AG10803 (cell line): Measurements from ENCODE around the gene POSTN.

ENCODE experiments used
- DNase-seq: peaks from one replicate; pipeline ENCODE4 v3.0.0; 2010; ENCODE audit warnings: low read depth
- H3K4me3 ChIP-seq: 2 replicates; pipeline ENCODE4 v1.5.1; 2011; ENCODE audit warnings: mild to moderate bottlenecking, low read length, control low read depth
- TF ChIP-seq, protein P1 (sequence below): conservative IDR thresholded peaks from 2 replicates; pipeline ENCODE4 v1.5.1; 2011; ENCODE audit warnings: mild to moderate bottlenecking, low read length, control low read depth, inconsistent platforms

POSTN gene

DNA sequence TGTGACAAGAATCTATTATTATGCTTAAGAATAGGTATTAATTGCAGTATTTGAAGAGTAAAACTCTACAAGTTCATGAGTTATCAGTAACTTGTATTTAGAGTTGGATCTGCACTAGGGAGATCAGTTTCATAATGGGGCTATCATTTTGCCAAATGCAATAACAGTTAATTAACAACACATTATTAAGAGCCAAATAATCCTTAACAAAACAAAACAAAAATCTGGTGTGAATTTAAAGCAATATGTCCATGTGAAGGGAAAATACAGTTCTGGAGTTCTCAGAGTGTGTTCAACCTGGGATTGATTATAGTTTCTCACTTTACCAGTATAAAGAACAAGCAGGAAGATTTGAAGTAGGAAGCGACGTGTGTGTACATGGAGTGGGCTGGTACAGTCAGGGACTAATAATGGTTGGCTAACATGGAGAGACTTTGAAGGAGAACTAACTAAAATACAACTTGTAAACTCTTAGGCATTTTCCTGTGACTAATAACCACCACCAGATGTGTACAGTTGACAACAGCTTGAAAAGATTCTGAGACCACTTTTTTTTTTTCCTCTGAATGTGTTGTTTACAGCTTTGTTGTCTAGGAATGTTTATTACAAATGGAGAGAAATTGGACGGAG lies 58.5 kb downstream of the POSTN start:
- no peak overlapping the region for H3K4me3 ChIP-seq
- TF ChIP-seq, protein P1, sequence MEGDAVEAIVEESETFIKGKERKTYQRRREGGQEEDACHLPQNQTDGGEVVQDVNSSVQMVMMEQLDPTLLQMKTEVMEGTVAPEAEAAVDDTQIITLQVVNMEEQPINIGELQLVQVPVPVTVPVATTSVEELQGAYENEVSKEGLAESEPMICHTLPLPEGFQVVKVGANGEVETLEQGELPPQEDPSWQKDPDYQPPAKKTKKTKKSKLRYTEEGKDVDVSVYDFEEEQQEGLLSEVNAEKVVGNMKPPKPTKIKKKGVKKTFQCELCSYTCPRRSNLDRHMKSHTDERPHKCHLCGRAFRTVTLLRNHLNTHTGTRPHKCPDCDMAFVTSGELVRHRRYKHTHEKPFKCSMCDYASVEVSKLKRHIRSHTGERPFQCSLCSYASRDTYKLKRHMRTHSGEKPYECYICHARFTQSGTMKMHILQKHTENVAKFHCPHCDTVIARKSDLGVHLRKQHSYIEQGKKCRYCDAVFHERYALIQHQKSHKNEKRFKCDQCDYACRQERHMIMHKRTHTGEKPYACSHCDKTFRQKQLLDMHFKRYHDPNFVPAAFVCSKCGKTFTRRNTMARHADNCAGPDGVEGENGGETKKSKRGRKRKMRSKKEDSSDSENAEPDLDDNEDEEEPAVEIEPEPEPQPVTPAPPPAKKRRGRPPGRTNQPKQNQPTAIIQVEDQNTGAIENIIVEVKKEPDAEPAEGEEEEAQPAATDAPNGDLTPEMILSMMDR = no peak
- DNase-seq = peak; percentile 96

DNA sequence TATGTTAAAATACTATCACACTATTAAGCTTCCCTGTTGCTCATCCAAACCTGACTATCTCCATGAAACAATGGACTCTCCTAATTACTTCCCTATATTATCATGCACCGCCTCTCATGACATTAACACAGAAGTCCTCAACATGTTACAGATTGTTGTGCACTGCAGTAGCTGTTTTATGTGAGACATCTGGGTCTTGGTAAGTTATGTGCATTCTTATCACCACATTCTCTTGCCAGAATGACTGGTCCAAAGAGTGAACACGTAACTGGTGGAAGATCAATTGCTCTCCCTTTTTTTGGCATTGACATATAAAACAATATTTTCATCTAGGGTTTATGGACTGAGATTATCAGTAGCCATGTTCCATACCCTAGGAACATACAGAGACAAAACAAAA lies 59.4 kb downstream of the POSTN start:
- peak; percentile 56 for DNase-seq
- TF ChIP-seq, protein P1 = no peak
- H3K4me3 ChIP-seq = no peak overlapping the region

DNA sequence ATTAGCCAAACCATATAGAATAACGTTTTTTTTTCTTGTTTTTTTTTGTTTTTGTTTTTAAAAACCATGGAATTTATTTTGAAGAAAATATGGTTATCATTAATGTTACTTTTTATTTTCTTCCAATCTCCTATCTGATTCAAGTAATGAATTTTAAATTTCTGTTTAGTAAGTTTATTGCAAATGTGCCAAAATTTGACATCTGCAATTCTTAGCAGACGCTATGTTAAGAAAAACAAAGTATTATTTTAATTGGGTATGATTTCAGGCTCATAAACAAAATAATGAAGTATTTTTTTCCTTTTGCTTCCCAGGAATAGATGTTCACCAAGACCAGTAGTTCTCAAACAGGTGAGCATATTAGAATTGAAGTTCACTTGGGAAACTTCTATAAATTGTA lies 63.1 kb downstream of the POSTN start:
- TF ChIP-seq, protein P1 = no peak
- DNase-seq = no peak
- no peak overlapping the region for H3K4me3 ChIP-seq

DNA sequence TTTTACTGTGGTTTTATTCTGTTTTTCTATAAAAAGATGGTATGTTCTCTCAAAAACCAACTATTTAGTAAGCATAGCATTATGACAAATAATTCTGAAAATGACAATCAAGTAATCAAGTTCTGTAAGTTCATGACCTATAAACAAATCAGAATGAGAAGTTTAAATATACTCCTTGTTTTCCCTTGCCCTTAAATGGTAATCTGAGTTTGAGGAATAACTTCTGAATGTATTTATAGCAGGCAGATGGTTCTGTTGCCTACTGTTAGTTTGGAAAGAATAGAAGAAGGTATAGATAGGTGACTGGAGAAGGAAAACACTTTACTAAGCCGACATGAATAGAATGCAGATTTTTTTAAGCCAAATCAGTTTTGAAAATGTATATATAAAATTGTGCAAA lies 63.9 kb downstream of the POSTN start:
- no peak for DNase-seq
- TF ChIP-seq, protein P1 = no peak
- no peak overlapping the region for H3K4me3 ChIP-seq

DNA sequence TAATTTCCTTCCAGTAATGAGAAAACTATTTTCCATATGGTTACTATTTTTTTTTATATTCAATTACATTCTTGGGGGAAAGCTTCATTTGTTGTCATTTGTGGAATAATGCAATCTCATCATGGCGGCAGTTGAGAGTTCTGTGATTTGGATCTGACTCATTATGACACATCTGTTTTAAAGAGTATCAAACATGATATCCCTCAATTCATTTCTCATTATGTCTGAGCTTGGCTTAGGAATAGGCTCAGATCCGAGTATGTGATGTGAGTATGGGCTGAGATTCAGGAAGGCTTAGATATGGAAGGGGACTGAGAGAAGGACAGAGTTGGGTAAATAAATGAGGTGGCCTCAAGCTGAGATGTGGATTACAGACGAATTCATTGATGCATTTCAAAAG lies 64.4 kb downstream of the POSTN start:
- H3K4me3 ChIP-seq = no peak overlapping the region
- TF ChIP-seq, protein P1 = no peak
- peak; percentile 79 for DNase-seq

DNA sequence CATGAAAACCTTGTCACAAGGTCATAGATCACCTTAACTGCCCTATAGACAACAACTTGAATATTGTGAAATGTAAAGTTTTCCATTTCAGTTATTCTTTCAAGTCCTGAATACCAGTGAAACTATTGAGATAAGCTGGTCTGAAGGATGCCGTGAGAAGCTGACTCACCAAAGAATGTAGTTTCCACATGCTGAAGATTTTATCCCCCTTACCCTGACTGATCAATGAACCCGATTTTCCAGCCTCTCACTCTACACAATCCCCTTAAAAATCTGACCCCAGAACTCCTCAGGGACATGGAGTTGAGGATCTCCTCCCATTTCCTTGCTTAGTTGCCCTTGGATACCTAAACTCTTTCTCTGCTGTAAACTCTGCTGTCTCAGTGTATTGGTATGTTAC lies 67.5 kb downstream of the POSTN start:
- TF ChIP-seq, protein P1 = no peak
- no peak overlapping the region for H3K4me3 ChIP-seq
- DNase-seq = peak; percentile 53

DNA sequence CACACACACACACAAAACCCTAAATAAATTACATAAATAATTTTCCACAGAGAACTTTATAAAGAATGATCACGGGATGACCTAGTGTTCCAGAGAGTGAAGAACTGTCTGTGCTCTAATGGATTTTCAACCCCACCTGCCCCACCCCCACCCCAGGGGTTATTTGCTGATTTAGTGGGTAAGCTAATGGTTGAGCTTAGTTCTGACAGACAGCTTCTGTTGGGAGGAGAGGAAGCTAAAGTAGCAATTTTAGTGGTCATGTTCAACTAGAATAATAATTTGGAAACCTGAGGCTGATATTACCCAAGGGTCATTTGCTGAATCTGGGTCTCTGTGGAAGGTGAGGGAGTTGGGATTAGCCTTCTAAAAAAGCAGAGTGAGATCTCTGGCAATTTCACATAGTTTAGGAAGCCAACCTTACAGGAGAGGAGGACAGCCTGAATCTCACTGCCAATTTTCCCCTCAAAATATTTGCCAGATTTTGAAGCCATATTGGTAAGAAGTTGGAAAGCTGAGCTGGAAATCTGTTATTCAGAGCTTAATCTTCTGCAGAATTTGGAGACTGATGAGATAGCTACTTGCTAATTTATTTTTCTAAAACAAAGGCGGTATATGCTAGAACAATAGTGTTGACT lies 68.7 kb downstream of the POSTN start:
- H3K4me3 ChIP-seq = no peak overlapping the region
- DNase-seq = no peak

More for the DNA sequence above, 68.7 kb downstream of the POSTN start:
- TF ChIP-seq, protein P1 = no peak
